PC-3 (cell line): ENCODE data around the gene NPRL2. TPM values are rescaled to one million over a fixed set of nuclear protein-coding genes. Genes with fewer than 3 reads are reported as not detected.

Source experiments
- ATAC-seq: fragments of 200-7000 bp; cut with Tn5 transposase; 2 replicates; pipeline ENCODE4 v1.9.1; 2020; ENCODE audit warnings: mild to moderate bottlenecking, moderate library complexity
- BruUV-seq: library from RNA; stranded (reverse); fragments of 400-500 nt; replicated peaks from 2 replicates; lab custom pipeline; 2021; lab: Mats Ljungman, UMichigan
- CTCF ChIA-PET: fragments of 300-600 bp; sonication (Branson Sonifier 250); formaldehyde crosslinking; loops from one replicate; lab custom pipeline; 2022; ENCODE audit warnings: antibody characterized with exemption; lab: Charles Lee
- POLR2A ChIA-PET: fragments of 300-600 bp; sonication (Branson Sonifier 250); formaldehyde crosslinking; loops from one replicate; lab custom pipeline; 2022; ENCODE audit warnings: antibody characterized with exemption; ENCODE audit not compliant: unreplicated experiment; lab: Charles Lee
- DNase-seq: peaks from one replicate; pipeline ENCODE4 v3.0.0-alpha.2; 2015
- H2AFZ ChIP-seq: fragments of 300-600 bp; sonication (generic); 2 replicates; pipeline ENCODE4 v1.6.0; 2016; ENCODE audit warnings: antibody characterized with exemption, low read length
- H3F3A ChIP-seq: fragments of 300-600 bp; sonication (generic); one replicate; pipeline ENCODE4 v1.6.0; 2017; ENCODE audit warnings: antibody characterized with exemption, low read length, control low read depth, mild to moderate bottlenecking; ENCODE audit not compliant: unreplicated experiment
- H3K27ac ChIP-seq: fragments of 300-600 bp; sonication (generic); 2 replicates; pipeline ENCODE4 v1.5.1; 2016; ENCODE audit warnings: mild to moderate bottlenecking, low read length
- H3K27me3 ChIP-seq: fragments of 300-600 bp; sonication (generic); 2 replicates; pipeline ENCODE4 v1.6.1; 2016; ENCODE audit warnings: low read length, mixed read lengths
- H3K36me3 ChIP-seq: fragments of 300-600 bp; sonication (generic); 2 replicates; pipeline ENCODE4 v1.6.1; 2016; ENCODE audit warnings: low read depth, mixed run types, low read length, mixed read lengths
- H3K4me1 ChIP-seq: fragments of 300-600 bp; sonication (generic); 2 replicates; pipeline ENCODE4 v1.5.1; 2016; ENCODE audit warnings: low read length; ENCODE audit not compliant: insufficient read depth
- H3K4me2 ChIP-seq: fragments of 300-600 bp; sonication (generic); 2 replicates; pipeline ENCODE4 v1.6.0; 2016; ENCODE audit warnings: low read length
- H3K4me3 ChIP-seq: fragments of 300-600 bp; sonication (generic); 2 replicates; pipeline ENCODE4 v1.5.1; 2016; ENCODE audit warnings: mild to moderate bottlenecking, low read length, mixed read lengths
- H3K79me2 ChIP-seq: fragments of 300-600 bp; sonication (generic); 2 replicates; pipeline ENCODE4 v1.6.1; 2017; ENCODE audit warnings: low read length, mixed read lengths
- H3K9ac ChIP-seq: fragments of 300-600 bp; sonication (generic); 2 replicates; pipeline ENCODE4 v1.6.0; 2016; ENCODE audit warnings: mild to moderate bottlenecking, low read length
- H3K9me2 ChIP-seq: fragments of 300-600 bp; sonication (generic); replicated peaks from 2 replicates; pipeline ENCODE4 v1.6.1; 2016; ENCODE audit warnings: mixed run types, low read length, mixed read lengths
- H3K9me3 ChIP-seq: fragments of 300-600 bp; sonication (generic); 2 replicates; pipeline ENCODE4 v1.6.1; 2016; ENCODE audit warnings: low read length, mixed read lengths
- H4K20me1 ChIP-seq: fragments of 300-600 bp; sonication (generic); 2 replicates; pipeline ENCODE4 v1.6.1; 2016; ENCODE audit warnings: low read length, mixed read lengths
- CTCF ChIP-seq: fragments of 300-600 bp; sonication (generic); conservative IDR thresholded peaks from 2 replicates; pipeline ENCODE4 v1.5.1; 2017; ENCODE audit warnings: antibody characterized with exemption, low read depth, mild to moderate bottlenecking, low read length
- EZH2 ChIP-seq: fragments of 300-600 bp; sonication (generic); IDR thresholded peaks from one replicate; pipeline ENCODE4 v1.6.1; 2017; ENCODE audit warnings: antibody characterized with exemption, mild to moderate bottlenecking, low read length; ENCODE audit not compliant: unreplicated experiment
- EZH2phosphoT487 ChIP-seq: fragments of 300-600 bp; sonication (generic); IDR thresholded peaks from 2 replicates; pipeline ENCODE4 v1.6.1; 2018; ENCODE audit warnings: mild to moderate bottlenecking, antibody characterized with exemption, low read length, borderline replicate concordance
- intact Hi-C: fragments of 100-400 bp; cut with micrococcal nuclease; formaldehyde crosslinking; loops from 2 replicates; pipeline ENCODE4 v1.9.0; 2023
- total RNA-seq: library from RNA; depleted of rRNA; stranded (reverse); fragments of >200 nt; gene quantifications from 2 replicates; pipeline ENCODE4 v1.2.3, GENCODE V29; 2014

The NPRL2 gene
- total RNA-seq, 1 experiment from 2014 or later: 56.9 TPM

- no peaks in the 10 kb centered on the region for H3K27me3 ChIP-seq
- no peaks in the 10 kb centered on the region for H4K20me1 ChIP-seq
- no peak for ATAC-seq
- H3K4me1 ChIP-seq: peaks cover 11% of the 10 kb centered on the region
- no peaks in the 10 kb centered on the region for H3K36me3 ChIP-seq
- intact Hi-C loops: no loop called here
- H3K9me3 ChIP-seq: no peaks in the 10 kb centered on the region
- H3K9ac ChIP-seq: no peak overlapping the region
- H3K4me3 ChIP-seq: no peak overlapping the region
- H3K27ac ChIP-seq: no peak overlapping the region
- TF ChIP-seq CTCF (no peak), EZH2phosphoT487 (no peak), EZH2 (no peak)
- ChIA-PET POLR2A (interaction anchor here (0.6 kb wide), 1 partner anchor 1361 kb away, joined by 3 read pairs; no protein-coding TSS in a partner anchor), CTCF (no interaction called here)
- H3K9me2 ChIP-seq: no peaks in the 10 kb centered on the region
- H3K4me2 ChIP-seq: no peak overlapping the region
- H3F3A ChIP-seq: no peaks in the 10 kb centered on the region
- H2AFZ ChIP-seq: no peak overlapping the region
- no TSS peak for BruUV-seq
- no peak for DNase-seq
- no peaks in the 10 kb centered on the region for H3K79me2 ChIP-seq
Measured at GRCh38 chr3:50392101-50392715, 41.6 kb upstream of the NPRL2 start.

- ATAC-seq (no peak), DNase-seq (no peak)
- intact Hi-C loops: no loop called here
- Histone ChIP-seq H2AFZ (no peak overlapping the region), H3K36me3 (no peaks in the 10 kb centered on the region), H3K9me3 (no peaks in the 10 kb centered on the region), H3K9me2 (no peaks in the 10 kb centered on the region), H3K27ac (no peak overlapping the region), H3K27me3 (no peaks in the 10 kb centered on the region), H3K79me2 (no peaks in the 10 kb centered on the region), H3K4me3 (no peak overlapping the region), H3K4me1 (no peaks in the 10 kb centered on the region), H4K20me1 (no peaks in the 10 kb centered on the region), H3K9ac (no peak overlapping the region), H3F3A (no peaks in the 10 kb centered on the region), H3K4me2 (no peak overlapping the region)
- no TSS peak for BruUV-seq
- ChIA-PET POLR2A (no interaction called here), CTCF (no interaction called here)
- TF ChIP-seq CTCF (no peak), EZH2 (no peak), EZH2phosphoT487 (no peak)
Measured at GRCh38 chr3:50390508-50391224, 40.1 kb upstream of the NPRL2 start.

- Histone ChIP-seq H3K27ac (no peak overlapping the region), H3K27me3 (no peaks in the 10 kb centered on the region), H3K4me1 (no peaks in the 10 kb centered on the region), H3K4me3 (no peak overlapping the region), H3K36me3 (no peaks in the 10 kb centered on the region), H2AFZ (no peak overlapping the region), H3K9me3 (no peaks in the 10 kb centered on the region), H3K79me2 (no peaks in the 10 kb centered on the region), H4K20me1 (no peaks in the 10 kb centered on the region), H3K9me2 (no peaks in the 10 kb centered on the region), H3K9ac (no peak overlapping the region), H3F3A (no peaks in the 10 kb centered on the region), H3K4me2 (no peak overlapping the region)
- BruUV-seq: no TSS peak
- DNase-seq (no peak), ATAC-seq (no peak)
- TF ChIP-seq EZH2phosphoT487: no peak
- no peak for TF ChIP-seq CTCF
- no peak for TF ChIP-seq EZH2
- intact Hi-C loops: no loop called here
- POLR2A ChIA-PET: no interaction called here
- CTCF ChIA-PET: no interaction called here
Measured at GRCh38 chr3:50389414-50389767, 38.8 kb upstream of the NPRL2 start.
